C4-2B (cell line): ENCODE data around the gene KRT33B.
A peak's percentile ranks its signal among the peaks of the same experiment; 100 is the strongest.

ENCODE experiments used
- H3K27ac ChIP-seq: fragments of 450-650 bp; 2 replicates; pipeline ENCODE4 v1.5.1; 2017
- CTCF ChIP-seq: fragments of 450-650 bp; conservative IDR thresholded peaks from 2 replicates; pipeline ENCODE4 v1.5.1; 2017; ENCODE audit warnings: mild to moderate bottlenecking
- ZFX ChIP-seq: fragments of 450-650 bp; IDR thresholded peaks from 2 replicates; pipeline ENCODE4 v1.6.1; 2017

KRT33B gene

GRCh38 chr17:41322094-41322902 is 47.3 kb downstream of the KRT33B start:
- peak; percentile 93 for TF ChIP-seq CTCF
- TF ChIP-seq ZFX = no peak
- H3K27ac ChIP-seq = no peak overlapping the region

GRCh38 chr17:41318231-41318630 is 51.4 kb downstream of the KRT33B start:
- H3K27ac ChIP-seq = no peak overlapping the region
- TF ChIP-seq ZFX = no peak
- TF ChIP-seq CTCF = no peak

GRCh38 chr17:41315814-41316445 is 53.7 kb downstream of the KRT33B start:
- H3K27ac ChIP-seq = no peak overlapping the region
- TF ChIP-seq CTCF = no peak

- TF ChIP-seq CTCF = no peak
- TF ChIP-seq ZFX = no peak
- H3K27ac ChIP-seq = no peak within 1 kb of the TSS
Measured at GRCh38 chr17:41315204-41315794, 54.3 kb downstream of the KRT33B start, which contains the start of gene KRTAP17-1. Gene KRTAP17-1, minus strand, starts transcription at chr17:41315710. Its CDS starts 60 bp downstream, at chr17:41315650.
